Measurements from ENCODE around the gene SEC61A2.
"Not testable (repeated sequence)": the region's sequence is repeated elsewhere in the genome, so short reads cannot be mapped to it uniquely, and the experiment has no call there.

SEC61A2 gene

GRCh38 chr10:12129222-12130111 lies at the start of gene SEC61A2:
TSS of gene SEC61A2 (plus strand) at chr10:12129677. CDS start at chr10:12129788, 111 bp downstream.
- DNase-seq = peak; percentile 96

GRCh38 chr10:12081470-12081869 lies 48.0 kb upstream of the SEC61A2 start:
- DNase-seq = no peak

GRCh38 chr10:12081879-12082557 lies 47.5 kb upstream of the SEC61A2 start:
- DNase-seq = no peak

- no peak for DNase-seq
Measured at GRCh38 chr10:12088919-12089318, 40.6 kb upstream of the SEC61A2 start.

GRCh38 chr10:12091421-12091820 lies 38.1 kb upstream of the SEC61A2 start:
- DNase-seq = no peak

- not testable (repeated sequence) for DNase-seq
Measured at GRCh38 chr10:12097361-12097760, 32.1 kb upstream of the SEC61A2 start.

GRCh38 chr10:12097791-12098190 lies 31.7 kb upstream of the SEC61A2 start:
- DNase-seq = no peak

GRCh38 chr10:12098966-12099365 lies 30.5 kb upstream of the SEC61A2 start:
- DNase-seq = no peak

- no peak for DNase-seq
Measured at GRCh38 chr10:12103802-12104201, 25.7 kb upstream of the SEC61A2 start.

GRCh38 chr10:12107781-12108180 lies 21.7 kb upstream of the SEC61A2 start:
- no peak for DNase-seq

- DNase-seq = no peak
Measured at GRCh38 chr10:12109286-12109685, 20.2 kb upstream of the SEC61A2 start.

- DNase-seq = no peak
Measured at GRCh38 chr10:12111528-12111927, 17.9 kb upstream of the SEC61A2 start.

GRCh38 chr10:12113627-12114026 lies 15.8 kb upstream of the SEC61A2 start:
- DNase-seq = no peak

- no peak for DNase-seq
Measured at GRCh38 chr10:12121673-12122072, 7.8 kb upstream of the SEC61A2 start.

GRCh38 chr10:12130237-12130872 lies 878 bp downstream of the SEC61A2 start:
- DNase-seq = peak; percentile 36

- DNase-seq = no peak
Measured at GRCh38 chr10:12135631-12136030, 6.2 kb downstream of the SEC61A2 start.

- DNase-seq = no peak
Measured at GRCh38 chr10:12140038-12140437, 10.6 kb downstream of the SEC61A2 start.

GRCh38 chr10:12144538-12144937 lies 15.1 kb downstream of the SEC61A2 start:
- no peak for DNase-seq

GRCh38 chr10:12150163-12150562 lies 20.7 kb downstream of the SEC61A2 start:
- DNase-seq = no peak

- DNase-seq = no peak
Measured at GRCh38 chr10:12154516-12154915, 25.0 kb downstream of the SEC61A2 start.

- no peak for DNase-seq
Measured at GRCh38 chr10:12156367-12157123, 27.1 kb downstream of the SEC61A2 start.

GRCh38 chr10:12158111-12158510 lies 28.6 kb downstream of the SEC61A2 start:
- no peak for DNase-seq

- no peak for DNase-seq
Measured at GRCh38 chr10:12160664-12161063, 31.2 kb downstream of the SEC61A2 start.

Data from CD4-positive, alpha-beta T cell treated with Interferon gamma for 1 hour (primary cell).